HEK293 (cell line): ENCODE data around the gene LITAFD.

ENCODE experiments used
- BCL11A ChIP-seq: fragments of 450-650 bp; formaldehyde crosslinking; IDR thresholded peaks from 2 replicates; pipeline ENCODE4 v1.5.1; 2016; ENCODE audit warnings: low read depth, missing biosample characterization, missing genetic modification characterization
- GLI2 ChIP-seq: fragments of 450-650 bp; formaldehyde crosslinking; IDR thresholded peaks from 2 replicates; pipeline ENCODE4; 2017; ENCODE audit warnings: missing biosample characterization, missing genetic modification characterization, low read depth, borderline replicate concordance
- RBAK ChIP-seq: fragments of 450-650 bp; formaldehyde crosslinking; IDR thresholded peaks from 2 replicates; pipeline ENCODE4 v1.5.1; 2016; ENCODE audit warnings: missing biosample characterization, missing genetic modification characterization
- TSHZ1 ChIP-seq: fragments of 450-650 bp; formaldehyde crosslinking; IDR thresholded peaks from 2 replicates; pipeline ENCODE4 v1.5.1; 2016; ENCODE audit warnings: missing biosample characterization, missing genetic modification characterization, borderline replicate concordance
- YY1 ChIP-seq: fragments of 450-650 bp; formaldehyde crosslinking; IDR thresholded peaks from 2 replicates; pipeline ENCODE4 v1.5.1; 2018; ENCODE audit warnings: missing biosample characterization, missing genetic modification characterization
- ZBTB11 ChIP-seq: fragments of 450-650 bp; formaldehyde crosslinking; conservative IDR thresholded peaks from 2 replicates; pipeline ENCODE4 v1.5.1; 2016; ENCODE audit warnings: low read depth, missing biosample characterization, missing genetic modification characterization
- ZBTB6 ChIP-seq: fragments of 450-650 bp; formaldehyde crosslinking; IDR thresholded peaks from 2 replicates; pipeline ENCODE4 v1.5.1; 2017; ENCODE audit warnings: missing biosample characterization, missing genetic modification characterization
- ZBTB7A ChIP-seq: fragments of 450-650 bp; formaldehyde crosslinking; IDR thresholded peaks from 2 replicates; pipeline ENCODE4 v1.5.1; 2016; ENCODE audit warnings: low read depth, missing biosample characterization, missing genetic modification characterization
- ZNF10 ChIP-seq: fragments of 450-650 bp; formaldehyde crosslinking; IDR thresholded peaks from 2 replicates; pipeline ENCODE4 v1.5.1; 2017; ENCODE audit warnings: missing biosample characterization, missing genetic modification characterization
- ZNF169 ChIP-seq: fragments of 450-650 bp; formaldehyde crosslinking; IDR thresholded peaks from 2 replicates; pipeline ENCODE4 v1.5.1; 2016; ENCODE audit warnings: missing biosample characterization, missing genetic modification characterization
- ZNF184 ChIP-seq: fragments of 450-650 bp; IDR thresholded peaks from 2 replicates; pipeline ENCODE4 v1.5.1; 2018; ENCODE audit warnings: missing biosample characterization, mild to moderate bottlenecking, missing genetic modification characterization
- ZNF274 ChIP-seq, 2 experiments: fragments of 200-500 bp in 1 of 2; fragments of 450-650 bp in 1 of 2; sonication (Bioruptor generic) in 1 of 2; formaldehyde crosslinking in 1 of 2; IDR thresholded peaks; 2 replicates each; pipeline versions ENCODE4 v1.5.1 to v1.6.1; 2014 to 2016; ENCODE audit warnings: borderline replicate concordance in 1 of 2, inconsistent platforms in 1 of 2, low read length in 1 of 2, missing biosample characterization in 1 of 2, missing genetic modification characterization in 1 of 2
- ZNF280D ChIP-seq: fragments of 450-650 bp; formaldehyde crosslinking; IDR thresholded peaks from 2 replicates; pipeline ENCODE4 v1.5.1; 2016; ENCODE audit warnings: missing biosample characterization, missing genetic modification characterization
- ZNF366 ChIP-seq: fragments of 450-650 bp; formaldehyde crosslinking; conservative IDR thresholded peaks from 2 replicates; pipeline ENCODE4 v1.5.1; 2016; ENCODE audit warnings: missing biosample characterization, missing genetic modification characterization
- ZNF549 ChIP-seq: fragments of 450-650 bp; IDR thresholded peaks from 2 replicates; pipeline ENCODE4 v1.5.1; 2018; ENCODE audit warnings: missing biosample characterization, missing genetic modification characterization, mild to moderate bottlenecking, inconsistent platforms, moderate library complexity
- ZNF768 ChIP-seq: fragments of 450-650 bp; formaldehyde crosslinking; IDR thresholded peaks from 2 replicates; pipeline ENCODE4 v1.5.1; 2018; ENCODE audit warnings: missing biosample characterization, mild to moderate bottlenecking, missing genetic modification characterization
- ZNF791 ChIP-seq: fragments of 450-650 bp; formaldehyde crosslinking; IDR thresholded peaks from 2 replicates; pipeline ENCODE4 v1.5.1; 2016; ENCODE audit warnings: missing biosample characterization, missing genetic modification characterization
- TF ChIP-seq, protein P1 (sequence below): fragments of 450-650 bp; IDR thresholded peaks from 2 replicates; pipeline ENCODE4 v1.5.1; 2018; ENCODE audit warnings: missing biosample characterization, mild to moderate bottlenecking, missing genetic modification characterization
- TF ChIP-seq, protein P2 (sequence below): fragments of 450-650 bp; formaldehyde crosslinking; IDR thresholded peaks from 2 replicates; pipeline ENCODE4 v1.5.1; 2017; ENCODE audit warnings: missing biosample characterization, missing genetic modification characterization

The LITAFD gene

DNA sequence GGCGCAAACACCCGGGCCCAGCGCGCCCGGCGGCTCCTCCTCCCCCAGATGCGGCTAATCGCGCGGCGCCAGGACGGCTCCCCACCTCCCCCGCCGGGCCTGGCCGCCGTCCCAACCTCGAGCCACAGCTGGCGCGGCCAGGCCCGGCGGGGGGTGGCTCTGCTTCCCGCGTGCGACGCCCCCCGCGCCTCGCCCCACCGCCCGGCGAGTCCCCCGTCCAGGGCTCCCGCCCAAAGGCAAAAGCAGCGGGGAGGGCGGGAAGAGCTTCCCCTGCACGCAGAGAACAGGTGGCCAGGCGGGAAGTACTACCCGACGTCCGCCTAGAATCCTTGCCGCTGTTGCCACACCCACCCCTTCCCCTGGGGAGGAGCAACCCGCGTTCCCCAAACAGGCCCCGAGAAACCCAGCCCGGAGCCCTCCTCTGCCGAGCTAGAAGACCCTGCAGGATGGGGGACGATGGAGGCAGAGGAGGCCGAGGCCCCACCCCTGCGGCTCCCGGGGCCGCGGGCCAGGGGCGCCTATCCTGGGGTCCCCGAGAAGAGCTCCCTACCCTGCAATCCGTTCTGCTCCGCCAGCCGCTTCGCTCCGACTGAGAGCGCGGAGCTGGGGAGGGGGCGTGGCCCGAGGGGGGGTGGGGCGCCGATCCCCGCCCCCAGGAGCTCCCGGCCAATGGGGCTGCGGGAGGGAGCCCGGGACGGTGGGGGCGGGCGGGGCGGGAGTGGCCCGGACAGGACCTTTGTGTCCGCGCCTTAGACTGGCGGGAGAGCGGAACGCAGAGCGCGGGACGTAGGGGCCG, 13.5 kb upstream of the LITAFD start, which contains the start of gene CARHSP1 (continued):
- TF ChIP-seq TSHZ1 (no peak), ZNF169 (tag by site-specific recombination) (no peak), ZBTB7A (tag by site-specific recombination) (0 out of 2 replicates have a peak, but pooled peaks have one; percentile 67), ZNF549 (tag by site-specific recombination) (no peak), RBAK (tag by site-specific recombination) (no peak), ZNF366 (tag by site-specific recombination) (no peak), YY1 (tag by site-specific recombination) (no peak), ZNF280D (tag by site-specific recombination) (no peak), GLI2 (no peak), ZBTB6 (tag by site-specific recombination) (no peak; the same call in 1 of the 2 replicates), ZNF10 (tag by site-specific recombination) (peak; percentile 38; the same call in 1 of the 2 replicates), ZNF791 (tag by site-specific recombination) (no peak), BCL11A (no peak), ZNF768 (tag by site-specific recombination) (no peak; the same call in 1 of the 2 replicates), ZNF184 (no peak), ZNF274 (IDR thresholded peaks at IDR 0.05; ENCODE audit: low read length) (no peak), ZNF274 (tag by site-specific recombination; IDR thresholded peaks at IDR 0.05; ENCODE audit: borderline replicate concordance) (no peak), ZBTB11 (tag by site-specific recombination) (peak; percentile 88)
- TF ChIP-seq, protein P1, sequence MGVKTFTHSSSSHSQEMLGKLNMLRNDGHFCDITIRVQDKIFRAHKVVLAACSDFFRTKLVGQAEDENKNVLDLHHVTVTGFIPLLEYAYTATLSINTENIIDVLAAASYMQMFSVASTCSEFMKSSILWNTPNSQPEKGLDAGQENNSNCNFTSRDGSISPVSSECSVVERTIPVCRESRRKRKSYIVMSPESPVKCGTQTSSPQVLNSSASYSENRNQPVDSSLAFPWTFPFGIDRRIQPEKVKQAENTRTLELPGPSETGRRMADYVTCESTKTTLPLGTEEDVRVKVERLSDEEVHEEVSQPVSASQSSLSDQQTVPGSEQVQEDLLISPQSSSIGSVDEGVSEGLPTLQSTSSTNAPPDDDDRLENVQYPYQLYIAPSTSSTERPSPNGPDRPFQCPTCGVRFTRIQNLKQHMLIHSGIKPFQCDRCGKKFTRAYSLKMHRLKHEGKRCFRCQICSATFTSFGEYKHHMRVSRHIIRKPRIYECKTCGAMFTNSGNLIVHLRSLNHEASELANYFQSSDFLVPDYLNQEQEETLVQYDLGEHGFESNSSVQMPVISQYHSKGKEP: peak; percentile 17
- TF ChIP-seq, protein P2, sequence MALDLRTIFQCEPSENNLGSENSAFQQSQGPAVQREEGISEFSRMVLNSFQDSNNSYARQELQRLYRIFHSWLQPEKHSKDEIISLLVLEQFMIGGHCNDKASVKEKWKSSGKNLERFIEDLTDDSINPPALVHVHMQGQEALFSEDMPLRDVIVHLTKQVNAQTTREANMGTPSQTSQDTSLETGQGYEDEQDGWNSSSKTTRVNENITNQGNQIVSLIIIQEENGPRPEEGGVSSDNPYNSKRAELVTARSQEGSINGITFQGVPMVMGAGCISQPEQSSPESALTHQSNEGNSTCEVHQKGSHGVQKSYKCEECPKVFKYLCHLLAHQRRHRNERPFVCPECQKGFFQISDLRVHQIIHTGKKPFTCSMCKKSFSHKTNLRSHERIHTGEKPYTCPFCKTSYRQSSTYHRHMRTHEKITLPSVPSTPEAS (tag by site-specific recombination): no peak
